DMS 273 treated with DMSO at 0.1 percent for 48 hours (cell line): ENCODE measurements around the gene MICAL3.

Experiments
- DNase-seq: peaks from one replicate; lab custom pipeline; 2025; lab: John Stamatoyannopoulos, UW

The MICAL3 gene

DNA sequence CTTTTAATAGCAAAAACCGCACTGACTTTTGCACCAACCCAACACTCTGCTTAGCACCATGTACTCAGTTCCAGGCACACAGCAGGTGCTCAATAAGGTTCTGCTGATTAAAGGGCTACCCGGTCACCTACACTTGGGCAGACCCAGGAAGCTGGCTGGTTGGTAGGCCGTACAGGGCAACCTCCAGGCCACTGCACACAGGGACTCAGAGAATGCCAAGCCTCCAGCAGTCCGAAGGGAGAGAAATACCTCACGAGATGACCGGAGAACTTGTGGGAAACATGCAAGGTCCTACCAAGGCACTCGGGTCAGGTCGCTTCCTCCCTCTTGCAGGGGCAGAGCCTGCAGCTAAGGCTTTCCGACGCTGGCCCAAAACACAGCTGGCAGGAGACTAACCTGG is 109.2 kb downstream of the MICAL3 start:
- DNase-seq = no peak

DNA sequence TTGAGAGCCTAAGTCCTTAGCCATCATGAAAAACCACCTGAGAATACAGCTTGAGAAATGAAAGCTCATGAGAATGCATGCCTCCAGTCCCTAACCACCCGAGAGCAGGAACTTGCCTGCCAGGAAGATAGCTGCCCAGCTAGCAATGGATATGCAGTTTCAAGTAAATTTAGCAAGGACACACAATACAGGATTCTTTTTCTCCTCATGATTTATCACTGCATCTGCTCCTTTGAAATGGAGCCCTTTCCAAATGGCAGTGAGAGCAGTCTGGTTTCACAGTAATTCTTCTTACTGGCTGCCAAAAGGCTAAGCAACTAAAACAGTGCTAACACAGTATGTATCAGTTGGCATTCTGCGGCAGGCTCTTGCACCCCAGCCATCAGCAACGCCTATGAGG is 109.9 kb downstream of the MICAL3 start:
- DNase-seq = no peak

DNA sequence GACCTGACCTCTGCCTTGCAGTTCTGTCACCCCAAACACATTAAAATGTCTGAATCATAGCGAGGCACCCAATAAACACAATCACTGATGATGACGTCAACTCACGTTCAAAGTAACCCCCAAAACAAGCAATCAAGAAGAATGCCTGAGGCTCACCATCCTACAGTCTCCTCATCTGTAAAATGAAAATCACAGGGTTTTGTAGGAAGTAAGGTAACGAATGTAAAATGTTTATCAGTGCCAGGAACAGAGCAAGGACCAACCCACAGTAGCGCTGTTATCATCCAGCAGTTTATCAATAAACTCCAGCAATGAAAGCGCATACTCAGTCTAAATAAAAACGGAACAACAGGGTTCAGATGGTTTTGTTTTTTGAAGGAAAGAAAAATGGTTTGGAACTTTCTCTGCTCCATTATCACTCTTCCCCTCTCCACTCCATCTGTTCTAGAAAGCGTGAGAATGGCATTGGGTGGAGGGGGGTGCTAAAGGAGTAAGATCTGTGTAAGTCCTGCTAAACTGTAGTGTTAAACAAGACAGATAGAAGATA is 110.5 kb downstream of the MICAL3 start:
- DNase-seq = no peak

DNA sequence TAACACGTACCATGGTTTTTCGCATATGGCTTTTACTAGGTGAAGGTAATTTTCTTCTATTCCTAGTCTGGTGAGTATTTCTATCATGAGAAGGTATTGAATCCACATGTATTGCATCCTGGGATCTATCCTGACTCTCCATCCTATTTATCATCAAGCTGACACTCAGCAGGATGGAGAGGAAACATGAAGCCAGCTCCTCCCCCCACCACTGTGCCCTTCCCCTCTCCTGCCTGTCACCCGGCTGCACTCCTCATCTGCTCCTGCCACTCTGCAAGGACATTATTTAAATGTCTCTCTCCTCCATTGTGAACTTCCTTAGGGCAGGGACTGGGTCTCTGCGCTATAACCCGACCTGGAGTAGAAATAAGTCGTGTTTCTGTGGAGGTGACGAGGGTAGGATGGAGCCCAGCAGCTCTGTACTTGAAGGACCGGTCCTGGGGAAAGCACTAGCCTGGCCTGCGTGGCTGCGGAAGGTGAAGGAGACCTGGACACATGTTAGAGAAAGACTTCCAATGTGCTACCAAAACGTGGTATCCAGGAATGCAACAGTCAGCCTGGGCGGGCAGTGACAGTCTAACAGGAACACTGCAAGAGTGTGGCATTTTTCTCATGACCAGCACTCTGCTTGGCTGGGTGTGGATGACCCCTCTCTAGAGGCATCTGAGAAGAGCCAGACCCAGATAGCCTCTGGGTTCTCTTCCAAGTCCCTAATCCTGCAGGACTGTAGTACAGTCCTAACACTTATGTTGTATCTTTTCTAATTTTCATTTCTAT is 111.2 kb downstream of the MICAL3 start:
- DNase-seq = no peak

- no peak for DNase-seq
Observed at GRCh38 chr22:17911887-17912286, 112.5 kb downstream of the MICAL3 start.

DNA sequence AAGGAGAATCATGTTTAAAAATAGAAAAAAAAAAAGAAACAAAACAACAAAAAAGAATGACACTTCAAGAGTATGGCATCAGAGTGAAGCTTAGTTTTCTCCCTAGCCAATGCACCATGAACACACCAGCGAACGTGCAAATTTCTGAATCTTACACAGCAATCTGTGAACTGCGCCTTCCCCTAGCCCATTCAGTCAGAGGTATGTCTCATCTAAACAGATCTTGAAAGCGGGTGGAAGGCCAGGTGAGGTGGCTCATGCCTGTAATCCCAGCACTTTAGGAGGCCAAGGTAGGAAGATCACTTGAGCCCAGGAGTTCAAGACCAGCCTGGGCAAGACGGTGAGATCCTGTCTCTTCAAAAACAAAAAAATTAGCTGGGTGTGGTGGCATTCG is 113.1 kb downstream of the MICAL3 start:
- no peak for DNase-seq

- no peak for DNase-seq
Observed at GRCh38 chr22:17910561-17911311, 113.6 kb downstream of the MICAL3 start.

- DNase-seq = no peak
Observed at GRCh38 chr22:17907748-17908051, 116.7 kb downstream of the MICAL3 start.

DNA sequence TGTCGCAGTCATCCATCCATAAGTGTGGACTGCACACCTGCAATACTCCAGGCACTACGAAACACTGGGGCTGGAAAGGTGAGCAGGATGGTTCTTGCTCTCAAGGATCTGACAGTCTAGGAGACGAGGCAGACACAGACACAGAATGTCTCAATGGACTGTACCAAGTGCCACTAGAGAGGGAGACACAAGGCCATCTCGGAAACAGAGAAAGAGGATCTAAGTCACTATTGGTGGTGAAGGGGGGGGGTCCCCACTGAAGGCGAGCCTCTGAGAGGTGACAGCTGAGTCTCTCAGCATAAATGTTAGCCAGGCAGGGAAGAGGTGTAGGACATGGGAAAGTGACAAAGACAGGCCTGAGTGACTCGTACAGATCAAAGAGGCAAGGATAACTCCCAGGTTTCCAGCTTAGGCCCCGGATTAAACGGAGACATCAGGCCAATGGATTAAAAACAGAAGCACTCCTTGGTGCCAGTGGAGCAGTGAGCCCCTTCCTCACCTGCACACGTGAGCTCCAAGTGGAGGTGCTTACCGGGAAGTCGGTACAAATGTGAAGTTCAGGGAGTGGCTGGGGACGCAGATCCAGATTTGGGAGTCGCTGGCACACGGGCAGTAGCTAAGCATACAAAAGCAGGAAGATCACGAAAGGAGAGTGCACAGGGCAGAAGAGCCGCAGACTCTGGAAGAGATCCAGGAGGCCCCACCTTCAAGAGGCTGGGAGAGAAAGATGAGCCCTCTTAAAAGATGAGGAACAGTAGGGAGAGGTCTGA is 117.2 kb downstream of the MICAL3 start:
- DNase-seq = no peak

- DNase-seq = no peak
Observed at GRCh38 chr22:17905445-17905844, 118.9 kb downstream of the MICAL3 start.

- DNase-seq = no peak
Observed at GRCh38 chr22:17903564-17904295, 120.6 kb downstream of the MICAL3 start.

DNA sequence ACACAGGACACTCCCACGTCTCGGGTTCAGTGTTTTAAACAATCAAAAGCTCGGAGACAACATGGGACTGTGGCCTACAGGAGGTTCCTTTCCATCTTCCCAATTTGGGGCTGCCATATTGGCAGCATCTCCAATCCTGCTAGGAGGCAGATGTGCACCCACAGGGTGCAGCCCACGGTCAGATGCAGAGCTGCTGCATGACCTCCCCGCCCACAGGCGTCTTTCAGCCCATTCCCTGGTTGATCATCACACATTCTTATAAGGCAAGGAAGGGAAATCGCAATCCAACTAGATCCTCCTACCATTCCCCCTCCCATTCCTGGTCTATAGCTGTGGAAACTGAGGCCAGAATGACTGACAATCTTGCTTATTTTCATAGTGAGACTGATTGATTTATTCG is 121.4 kb downstream of the MICAL3 start:
- DNase-seq = no peak

DNA sequence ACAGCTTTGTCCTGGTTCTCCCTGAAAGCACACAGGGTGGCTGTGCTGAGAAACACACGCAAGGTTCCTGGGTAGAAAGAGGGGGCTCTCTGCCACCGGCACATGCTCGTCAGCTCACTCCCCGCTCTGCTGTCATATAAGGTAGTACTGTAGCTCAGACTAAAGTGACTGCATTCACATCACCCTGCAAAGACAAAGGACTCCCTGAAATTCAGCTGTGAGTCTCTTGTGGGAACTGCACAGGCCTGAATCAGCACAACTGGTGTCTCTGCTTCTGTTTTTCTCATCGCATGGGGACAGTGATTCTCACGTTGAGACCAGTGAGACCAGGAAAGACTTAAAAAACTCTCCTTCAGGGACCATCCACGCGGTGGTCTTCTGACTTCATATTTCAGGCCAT is 126.0 kb downstream of the MICAL3 start:
- no peak for DNase-seq

GRCh38 chr22:17897858-17898257 is 126.5 kb downstream of the MICAL3 start:
- DNase-seq = no peak

GRCh38 chr22:17897426-17897825 is 126.9 kb downstream of the MICAL3 start:
- DNase-seq = no peak

- no peak for DNase-seq
Observed at GRCh38 chr22:17896586-17896985, 127.8 kb downstream of the MICAL3 start.

GRCh38 chr22:17893900-17894535 is 130.3 kb downstream of the MICAL3 start:
- DNase-seq = no peak

GRCh38 chr22:17892376-17892775 is 132.0 kb downstream of the MICAL3 start:
- DNase-seq = no peak

- DNase-seq = peak; percentile 45
Observed at GRCh38 chr22:17891481-17892167, 132.7 kb downstream of the MICAL3 start.

- no peak for DNase-seq
Observed at GRCh38 chr22:17890892-17891291, 133.5 kb downstream of the MICAL3 start.

DNA sequence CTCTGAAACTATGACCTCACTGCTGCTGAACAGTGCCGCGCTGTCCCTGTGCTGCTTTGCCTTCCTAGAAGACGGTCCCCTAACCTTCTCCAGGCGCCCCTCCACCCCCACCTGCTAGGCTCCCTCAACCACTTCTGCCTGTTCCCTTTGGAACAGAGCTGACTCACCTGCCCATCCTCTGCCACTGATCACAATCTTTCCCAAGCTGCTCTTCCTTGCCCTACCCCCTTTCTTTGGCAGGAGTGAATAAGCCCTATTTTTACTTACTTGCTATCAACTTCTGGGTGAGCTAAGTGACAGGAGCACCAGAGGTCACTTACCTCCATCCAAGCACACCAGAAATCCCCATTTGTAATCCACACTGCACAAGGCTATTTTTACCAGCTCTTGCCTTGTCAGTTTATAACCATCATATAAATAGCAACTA is 134.1 kb downstream of the MICAL3 start:
- DNase-seq = no peak
